ENCODE measurements around the gene BPIFA3.
A peak's percentile ranks its signal among the peaks of the same experiment; 100 is the strongest.
"Not testable (repeated sequence)": the region's sequence is repeated elsewhere in the genome, so short reads cannot be mapped to it uniquely, and the experiment has no call there.

Gene BPIFA3

GRCh38 chr20:33217052-33217451 lies at the start of gene BPIFA3:
Gene BPIFA3 (plus strand): TSS chr20:33217352. CDS start chr20:33217537, 185 bp downstream.
- DNase-seq: no peak

GRCh38 chr20:33167859-33168258 lies 49.3 kb upstream of the BPIFA3 start, which contains the start of gene BPIFA2:
Gene BPIFA2 (plus strand): TSS chr20:33168159. CDS start chr20:33169146, 987 bp downstream.
- no peak for DNase-seq

DNA sequence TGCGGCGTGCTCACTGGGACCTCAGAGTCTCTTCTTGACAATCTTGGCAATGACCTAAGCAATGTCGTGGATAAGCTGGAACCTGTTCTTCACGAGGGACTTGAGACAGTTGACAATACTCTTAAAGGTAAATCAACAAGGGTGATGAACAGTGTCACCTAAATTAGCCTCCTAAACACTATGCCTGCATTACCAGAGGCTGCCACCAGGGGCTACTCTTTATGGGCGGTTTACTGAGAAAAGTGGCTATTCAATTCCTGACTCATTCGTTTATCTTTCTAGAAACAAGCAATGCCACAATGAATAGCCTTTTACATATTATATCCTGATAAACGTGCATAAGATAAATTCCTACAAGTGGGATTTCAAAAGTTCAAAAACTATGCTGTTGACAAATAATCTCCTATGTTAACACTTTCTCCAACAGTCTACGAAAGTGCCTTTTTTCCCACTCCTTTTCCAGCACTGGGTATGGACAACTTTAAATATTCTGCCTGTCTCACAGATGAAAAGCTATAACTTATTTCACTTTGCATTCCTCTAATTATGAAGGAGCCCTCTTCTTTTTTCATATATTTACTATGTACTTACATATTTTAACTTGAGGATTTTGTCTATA lies 47.9 kb upstream of the BPIFA3 start:
- DNase-seq: peak in 1 of 2 experiments; percentile 9

- no peak for DNase-seq
These were observed 44.4 kb upstream of the BPIFA3 start for GRCh38 chr20:33172781-33173180.

GRCh38 chr20:33175123-33175522 lies 42.0 kb upstream of the BPIFA3 start:
- no peak for DNase-seq

DNA sequence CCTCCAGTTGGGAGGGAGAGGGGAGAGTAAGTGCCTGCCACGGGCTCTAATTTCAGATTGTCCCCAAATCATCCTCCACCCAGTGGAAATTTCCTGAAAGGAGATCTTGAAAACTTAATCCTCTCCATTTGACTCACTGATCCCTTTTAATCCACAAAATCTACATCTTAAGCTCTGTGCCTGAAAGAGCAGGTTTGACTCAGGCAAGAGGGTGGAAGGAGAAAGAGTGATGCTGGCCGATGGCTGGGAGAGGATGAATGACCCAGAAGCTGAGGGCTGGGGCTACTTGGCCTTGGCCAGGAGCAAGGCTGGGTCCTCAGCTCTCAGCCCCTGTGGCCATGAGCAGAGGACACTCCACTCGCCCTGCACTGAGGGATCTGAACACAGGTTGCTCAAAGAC lies 41.1 kb upstream of the BPIFA3 start:
- no peak for DNase-seq

GRCh38 chr20:33177866-33178265 lies 39.3 kb upstream of the BPIFA3 start:
- no peak for DNase-seq

DNA sequence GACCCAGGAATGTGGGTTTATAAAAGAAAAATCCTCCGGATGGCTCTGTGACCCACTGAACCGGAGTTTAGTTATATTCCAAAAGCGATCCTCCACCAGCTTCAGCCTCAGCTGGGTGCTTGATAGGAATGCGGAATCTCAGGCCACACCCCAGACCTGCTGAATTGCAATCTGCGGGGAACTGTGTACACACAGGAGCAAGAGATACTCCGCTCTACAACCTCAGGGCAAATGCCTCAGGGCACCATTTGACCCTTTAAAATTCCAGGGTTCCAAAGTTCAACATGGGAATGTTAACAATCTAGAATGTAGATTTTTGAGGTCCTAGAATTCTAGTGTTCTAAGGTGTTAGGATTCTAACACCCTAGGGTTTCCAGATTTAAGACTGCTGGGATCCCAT lies 38.4 kb upstream of the BPIFA3 start:
- DNase-seq: no peak

GRCh38 chr20:33180169-33180568 lies 37.0 kb upstream of the BPIFA3 start:
- DNase-seq: no peak

DNA sequence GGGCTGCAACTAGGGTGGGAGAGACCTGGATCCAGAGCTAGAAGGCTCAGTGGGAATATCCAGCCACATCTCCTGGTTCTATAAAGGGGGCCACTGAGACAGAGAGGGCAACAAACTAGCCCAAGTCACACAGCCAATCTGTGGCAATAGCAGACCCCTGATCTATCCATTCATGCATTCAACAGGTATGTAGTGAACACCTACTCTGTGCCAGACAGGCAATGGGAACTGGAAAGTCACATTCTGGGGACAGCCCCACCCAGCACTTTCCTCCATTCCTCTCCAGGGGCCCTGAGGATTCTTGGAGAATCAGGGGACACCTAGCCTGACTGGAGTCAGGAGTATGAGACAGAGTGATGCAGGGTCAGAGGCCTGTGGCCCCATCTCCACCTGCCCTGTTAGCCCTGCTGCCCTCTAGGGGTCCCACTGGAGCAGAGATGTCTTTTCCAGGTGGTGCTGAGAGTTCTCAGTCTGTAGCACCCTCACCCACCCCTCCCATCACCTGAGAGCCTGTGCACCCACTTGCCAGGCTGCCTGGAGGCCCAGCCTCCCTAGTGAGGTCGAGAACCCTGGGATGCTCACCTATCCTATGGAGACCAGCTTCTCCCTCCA lies 35.6 kb upstream of the BPIFA3 start:
- no peak for DNase-seq

GRCh38 chr20:33183312-33183711 lies 33.8 kb upstream of the BPIFA3 start:
- no peak for DNase-seq

DNA sequence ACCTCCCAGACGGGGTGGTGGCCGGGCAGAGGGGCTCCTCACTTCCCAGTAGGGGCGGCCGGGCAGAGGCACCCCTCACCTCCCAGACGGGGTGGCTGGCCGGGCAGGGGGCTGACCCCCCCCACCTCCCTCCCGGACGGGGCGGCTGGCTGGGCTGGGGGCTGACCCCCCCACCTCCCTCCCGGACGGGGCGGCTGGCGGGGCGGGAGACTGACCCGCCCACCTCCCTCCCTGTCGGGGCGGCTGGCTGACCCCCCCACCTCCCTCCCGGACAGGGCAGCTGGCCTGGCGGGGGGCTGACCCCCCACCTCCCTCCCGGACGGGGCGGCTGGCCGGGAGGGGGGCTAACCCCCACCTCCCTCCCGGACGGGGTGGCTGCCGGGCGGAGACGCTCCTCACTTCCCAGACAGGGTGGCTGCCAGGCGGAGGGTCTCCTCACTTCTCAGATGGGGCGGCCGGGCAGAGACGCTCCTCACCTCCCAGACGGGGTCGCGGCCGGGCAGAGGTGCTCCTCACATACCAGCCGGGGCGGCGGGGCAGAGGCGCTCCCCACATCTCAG lies 32.0 kb upstream of the BPIFA3 start:
- not testable (repeated sequence) for DNase-seq

DNA sequence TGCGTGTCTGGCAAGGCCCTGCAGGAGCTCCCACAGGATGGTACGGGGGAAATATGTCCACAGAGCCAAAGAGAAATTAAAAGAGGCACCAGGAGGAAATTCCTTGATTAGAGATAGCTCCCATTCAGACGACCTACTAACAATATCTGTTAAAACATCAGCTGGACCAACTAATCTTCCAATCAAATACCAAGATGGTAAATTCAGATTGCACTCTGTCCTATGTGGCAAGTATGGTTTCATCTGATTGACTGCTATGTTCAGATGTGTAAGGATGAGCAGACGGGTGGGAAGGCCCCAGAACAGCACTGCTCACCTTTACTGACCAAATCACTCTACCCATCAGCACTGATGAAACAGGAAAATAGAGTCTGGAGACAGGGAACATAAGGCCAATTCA lies 29.7 kb upstream of the BPIFA3 start:
- DNase-seq: no peak

DNA sequence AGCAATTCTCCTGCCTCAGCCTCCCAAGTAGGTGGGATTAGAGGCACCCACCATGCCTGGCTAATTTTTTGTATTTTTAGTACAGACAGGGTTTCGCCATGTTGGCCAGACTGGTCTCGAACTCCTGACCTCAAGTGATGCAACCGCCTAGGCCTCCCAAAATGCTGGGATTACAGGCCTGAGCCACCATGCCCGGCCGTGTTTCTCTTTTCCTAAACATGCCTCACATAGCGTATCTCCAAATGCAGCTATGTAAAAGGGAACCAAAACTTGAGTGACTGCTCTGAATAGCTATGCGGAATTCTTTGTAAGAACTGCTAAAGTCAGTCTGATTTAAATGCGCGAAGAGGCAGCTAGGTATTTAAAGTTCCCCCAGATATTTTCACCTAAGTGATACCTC lies 28.7 kb upstream of the BPIFA3 start:
- no peak for DNase-seq

DNA sequence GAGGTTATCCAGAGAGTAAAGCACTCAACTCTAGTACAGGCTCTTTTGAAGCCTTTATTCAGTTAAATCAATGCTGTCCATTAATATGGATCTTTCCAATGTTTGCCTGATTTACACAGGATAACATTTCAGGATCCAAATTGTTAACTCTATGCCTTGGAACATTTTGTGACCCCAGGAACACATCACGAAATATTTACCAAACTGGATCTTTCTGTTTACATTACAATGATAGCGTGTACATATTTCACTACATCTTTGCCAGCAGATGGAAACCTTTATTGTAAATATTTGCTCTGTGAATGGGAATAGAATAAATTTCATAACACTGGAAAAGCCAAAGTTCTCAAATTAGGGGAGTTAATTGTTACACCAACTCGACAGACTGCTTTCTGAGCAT lies 25.7 kb upstream of the BPIFA3 start:
- DNase-seq: no peak

- DNase-seq: no peak
These were observed 25.2 kb upstream of the BPIFA3 start for GRCh38 chr20:33191955-33192354.

DNA sequence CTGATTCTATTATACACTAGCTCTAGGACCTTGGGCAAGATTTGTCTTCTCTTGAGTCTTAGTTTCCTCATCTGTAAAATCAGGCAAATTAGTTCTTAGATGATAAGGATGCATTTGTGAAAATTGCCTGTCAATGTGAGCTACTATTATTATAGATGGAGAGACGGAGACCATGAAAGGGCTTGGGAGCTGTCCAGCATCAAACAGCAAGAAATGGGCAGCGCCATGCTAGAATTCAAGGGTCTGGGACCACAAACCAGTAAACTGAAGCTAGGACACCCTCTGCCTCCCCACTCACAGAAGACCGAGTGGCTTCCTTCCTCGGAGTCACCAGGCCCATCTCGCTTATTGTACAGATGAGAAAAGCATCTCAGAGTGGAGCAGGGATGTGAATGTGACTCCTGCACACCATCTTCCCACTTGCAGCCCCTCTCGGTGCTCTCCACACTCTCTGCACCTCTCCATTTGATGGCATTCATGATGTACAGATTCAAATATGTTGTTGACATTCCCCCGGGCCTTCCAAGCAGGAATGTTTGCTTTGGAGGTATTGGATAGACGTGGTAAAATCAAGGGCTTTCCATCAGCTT lies 24.1 kb upstream of the BPIFA3 start:
- no peak for DNase-seq

DNA sequence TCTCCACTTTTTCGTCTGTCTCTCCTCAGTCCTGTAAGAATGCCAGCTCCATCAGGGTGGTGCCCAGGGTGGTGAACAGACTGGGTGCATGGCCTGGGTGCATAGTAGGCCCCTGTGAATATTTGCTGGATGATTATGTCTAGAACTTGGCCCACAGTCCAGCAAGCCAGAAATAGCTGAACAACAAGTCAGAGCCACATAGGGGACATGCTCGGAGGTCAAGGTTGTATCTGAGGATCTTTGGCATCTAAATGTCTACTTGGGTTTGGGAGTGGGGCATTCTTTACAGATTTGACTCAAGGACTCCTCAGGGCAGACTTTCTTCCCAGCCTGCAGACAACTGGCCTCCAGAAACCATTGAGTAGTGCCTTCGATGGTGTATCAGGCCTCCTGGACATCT lies 18.1 kb upstream of the BPIFA3 start:
- no peak for DNase-seq

- DNase-seq: no peak
These were observed 14.7 kb upstream of the BPIFA3 start for GRCh38 chr20:33202451-33202850.

DNA sequence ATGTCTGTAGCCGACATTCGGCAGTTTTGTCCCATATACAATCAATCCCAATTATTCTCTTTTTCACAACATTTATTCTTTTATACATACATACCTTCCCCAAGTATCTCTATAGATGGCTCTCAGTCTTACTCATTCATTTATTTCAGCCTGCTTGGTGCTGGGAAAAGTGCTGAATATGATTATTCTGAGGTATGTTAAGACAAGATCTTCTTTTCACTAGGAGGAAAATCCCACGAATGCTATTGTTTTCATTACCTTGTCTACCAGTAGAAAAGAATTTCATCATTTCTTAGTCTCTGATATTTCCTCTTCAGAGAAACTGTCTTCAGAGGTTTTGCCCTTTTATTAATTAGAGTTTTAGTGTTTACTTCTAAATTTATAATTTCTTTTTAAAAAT lies 13.7 kb upstream of the BPIFA3 start:
- DNase-seq: no peak

- peak in 1 of 2 experiments; percentile 19 for DNase-seq
These were observed 7.4 kb upstream of the BPIFA3 start for GRCh38 chr20:33209789-33210188.

DNA sequence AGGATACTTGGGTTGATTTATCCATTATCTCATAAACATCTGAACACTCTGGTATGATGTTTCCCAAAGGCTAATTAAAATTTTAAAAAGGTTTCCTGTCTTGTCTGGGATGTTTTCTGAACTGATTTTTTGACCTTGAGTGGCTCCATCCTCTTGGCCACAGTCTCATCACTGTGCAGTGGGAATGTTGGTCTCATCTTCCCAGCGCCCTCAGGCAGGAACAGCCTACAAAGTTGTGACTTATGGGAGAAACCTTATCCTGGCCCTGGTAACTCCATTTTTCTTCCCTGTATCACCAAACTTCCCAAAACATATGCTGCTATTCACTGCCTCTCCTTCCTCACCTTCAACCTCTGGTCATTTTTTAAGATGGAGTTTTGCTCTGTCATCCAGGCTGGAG lies 6.8 kb upstream of the BPIFA3 start:
- no peak for DNase-seq

DNA sequence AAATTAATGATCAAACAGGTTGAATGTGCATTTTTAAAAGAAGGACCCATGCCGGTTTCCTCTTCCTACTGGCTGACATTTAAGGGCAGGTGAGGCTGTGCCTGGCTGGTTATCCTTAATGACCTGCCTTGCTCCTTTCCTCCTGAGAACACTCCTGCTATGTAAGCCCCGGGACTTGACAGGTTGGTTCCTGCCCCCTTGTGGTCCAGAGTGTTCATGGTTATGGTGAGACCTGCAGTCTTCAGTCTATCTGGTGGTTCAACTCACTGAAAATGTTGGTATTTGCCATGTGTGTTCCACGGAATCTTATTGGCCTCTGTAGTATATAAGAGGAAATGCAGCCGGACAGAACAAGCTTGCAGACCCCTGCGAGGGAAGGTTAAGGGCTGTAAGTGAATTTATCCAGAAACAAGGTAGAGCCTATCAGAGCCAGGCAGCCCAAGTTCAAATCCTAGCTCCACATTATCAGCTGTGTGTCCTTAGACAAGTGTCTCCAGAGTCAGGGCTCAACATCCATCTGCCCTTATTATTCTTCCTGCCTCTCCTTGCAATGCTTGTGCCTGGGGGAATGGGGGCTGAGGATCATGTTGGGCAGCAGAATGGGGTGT lies 5.2 kb upstream of the BPIFA3 start:
- no peak for DNase-seq

DNA sequence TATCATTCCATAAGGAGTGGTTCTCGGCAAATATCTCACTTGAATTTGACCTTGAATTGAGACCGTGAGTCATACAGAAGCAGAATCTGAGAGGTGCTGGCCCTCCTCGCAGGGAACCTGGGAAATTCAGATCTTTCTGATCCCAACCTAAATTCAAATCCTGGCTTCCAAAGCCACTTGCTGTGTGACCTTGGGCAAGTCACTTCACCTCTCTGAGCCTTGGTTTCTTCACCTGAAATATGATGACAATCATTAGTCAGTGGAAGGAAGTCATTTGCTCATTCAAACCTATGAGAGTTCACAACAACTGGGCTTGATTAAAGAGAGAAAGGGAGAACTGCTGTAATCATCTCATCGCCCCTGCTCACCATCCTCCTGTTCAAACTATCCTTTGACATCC lies 7.2 kb downstream of the BPIFA3 start:
- DNase-seq: no peak

Measured in stimulated activated CD4-positive, alpha-beta T cell treated with anti-CD3 and anti-CD28 coated beads, Interleukin-4, amount 100 ng/mL, for 4 hours (primary cell).